ENCODE measurements around the gene PTH2R. TPM values are rescaled to one million over a fixed set of nuclear protein-coding genes. Genes with fewer than 3 reads are reported as not detected.

PTH2R gene
- total RNA-seq, 1 experiment from 2014 or later = 0.12 TPM

DNA sequence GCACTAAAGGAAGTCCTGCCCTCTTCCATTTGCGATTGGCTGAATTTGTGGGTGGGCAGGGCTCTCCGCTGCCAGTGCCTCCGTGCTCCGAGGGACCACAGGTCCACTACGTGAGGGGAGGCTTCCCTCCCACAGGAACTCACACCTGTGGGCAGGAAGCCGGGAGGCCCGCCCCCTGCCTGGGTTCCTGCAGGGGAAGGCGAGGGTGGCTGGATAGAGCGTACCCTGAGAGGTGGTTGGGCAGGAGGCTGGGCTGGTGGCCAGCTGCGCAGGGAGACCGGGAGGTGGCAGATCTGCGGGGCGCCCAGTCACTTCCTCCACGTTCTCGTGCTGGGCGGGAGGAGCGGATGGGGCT, 47.0 kb upstream of the PTH2R start (continued):
- no peak for TF ChIP-seq SP1 (IDR thresholded peaks at IDR 0.05; ENCODE audit: low read depth)

DNA sequence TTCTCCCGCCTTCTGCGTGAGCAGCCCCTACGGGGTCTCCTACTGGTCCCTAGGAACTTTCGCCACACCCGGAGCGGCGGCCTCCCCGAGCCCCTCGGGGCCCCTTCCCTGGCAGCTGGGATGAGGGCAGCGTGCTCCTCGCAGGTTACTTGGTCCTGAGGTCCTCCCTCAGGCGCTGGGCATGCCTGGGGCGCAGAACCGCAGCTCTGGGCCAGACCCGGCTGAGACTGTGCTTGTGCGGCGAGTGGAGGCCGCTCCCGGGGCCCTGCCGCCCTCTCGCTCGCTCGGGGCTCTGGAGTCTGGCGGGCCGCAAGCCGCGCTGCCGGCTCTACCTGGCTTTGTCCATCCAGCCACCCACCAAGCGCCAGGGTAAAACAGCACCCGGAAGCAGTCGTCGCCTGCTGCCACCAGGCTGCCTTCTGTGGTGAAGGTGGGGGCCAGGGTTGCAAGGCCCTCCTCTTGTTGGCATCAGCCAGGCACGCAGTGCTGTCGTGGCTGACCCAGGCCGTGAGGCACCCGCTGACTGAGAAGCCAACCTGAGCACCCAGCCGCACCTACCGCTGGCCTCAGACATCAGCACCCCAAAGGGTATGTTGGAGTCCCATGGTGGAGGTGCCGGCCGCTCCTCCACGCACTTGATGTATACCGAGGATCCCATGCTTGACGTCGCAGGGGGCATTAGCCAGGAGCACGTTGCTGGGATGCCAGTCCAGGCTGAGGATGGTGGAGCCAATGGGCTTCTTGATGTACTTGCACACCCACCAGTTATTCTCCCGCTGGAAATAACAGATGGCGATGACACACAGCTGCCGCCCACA, 46.1 kb upstream of the PTH2R start:
- intact Hi-C loops (cut with micrococcal nuclease) = no loop called here
- DNase-seq (ENCODE audit: low read depth, low spot score) (no peak), ATAC-seq (no peak)
- Histone ChIP-seq H3K27ac (ENCODE audit: low read depth, low read length) (no peak overlapping the region), H2AFZ (ENCODE audit: low read depth, low read length, poor library complexity, severe bottlenecking) (no peak overlapping the region), H3K9me2 (ENCODE audit: insufficient read depth) (no peaks in the 10 kb centered on the region), H3K4me3 (replicated peaks in 1 of 2; ENCODE audit: low read depth in 1 of 2, low read length in 2 of 2) (no peak overlapping the region), H3K9ac (ENCODE audit: low read length) (no peak overlapping the region), H3K27me3 (ENCODE audit: insufficient read depth, low read length) (no peaks in the 10 kb centered on the region), H4K20me1 (ENCODE audit: insufficient read depth) (no peaks in the 10 kb centered on the region), H3K9me3 (ENCODE audit: control insufficient read depth in 1 of 2, insufficient read depth in 1 of 2, low read depth in 1 of 2, low read length in 2 of 2) (no peaks in the 10 kb centered on the region), H3K4me1 (ENCODE audit: control insufficient read depth in 1 of 2, insufficient read depth in 2 of 2, low read length in 2 of 2) (0 out of 4 replicates have a peak, but pooled peaks cover 0 to 3% of the 10 kb centered on the region in 2 experiments), H3K79me2 (ENCODE audit: insufficient read depth, low read length) (no peaks in the 10 kb centered on the region), H3K36me3 (ENCODE audit: control insufficient read depth in 1 of 2, insufficient read depth in 2 of 2, low read length in 2 of 2) (0 out of 4 replicates have a peak, but pooled peaks cover under 1 to 3% of the 10 kb centered on the region in 2 experiments), H3K4me2 (ENCODE audit: low read length) (no peak overlapping the region)
- TF ChIP-seq, protein P1, sequence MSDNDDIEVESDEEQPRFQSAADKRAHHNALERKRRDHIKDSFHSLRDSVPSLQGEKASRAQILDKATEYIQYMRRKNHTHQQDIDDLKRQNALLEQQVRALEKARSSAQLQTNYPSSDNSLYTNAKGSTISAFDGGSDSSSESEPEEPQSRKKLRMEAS (IDR thresholded peaks at IDR 0.05) = no peak
- TF ChIP-seq YY1 (IDR thresholded peaks at IDR 0.05; ENCODE audit: extremely low read depth, insufficient replicate concordance, low read depth, low read length) (no peak), RAD21 (IDR thresholded peaks at IDR 0.05; ENCODE audit: low read depth) (no peak), CBX3 (IDR thresholded peaks at IDR 0.05; ENCODE audit: low read depth) (no peak), SP1 (IDR thresholded peaks at IDR 0.05; ENCODE audit: low read depth) (no peak), SRF (IDR thresholded peaks at IDR 0.05; ENCODE audit: low read depth) (no peak), SIN3A (IDR thresholded peaks at IDR 0.05; ENCODE audit: low read depth) (no peak), EZH2 (IDR thresholded peaks at IDR 0.05) (no peak), JUND (IDR thresholded peaks at IDR 0.05) (no peak), EZH2phosphoT487 (IDR thresholded peaks at IDR 0.05; ENCODE audit: borderline replicate concordance) (no peak), CEBPB (IDR thresholded peaks at IDR 0.05; ENCODE audit: low read depth) (no peak)
- TF ChIP-seq, protein P2, sequence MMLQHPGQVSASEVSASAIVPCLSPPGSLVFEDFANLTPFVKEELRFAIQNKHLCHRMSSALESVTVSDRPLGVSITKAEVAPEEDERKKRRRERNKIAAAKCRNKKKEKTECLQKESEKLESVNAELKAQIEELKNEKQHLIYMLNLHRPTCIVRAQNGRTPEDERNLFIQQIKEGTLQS (IDR thresholded peaks at IDR 0.05) = no peak
- ChIA-PET CTCF (no interaction called here), RAD21 (ENCODE audit: low non-redundant PET in 1 of 2, low total read pairs in 2 of 2, uncharacterized antibody in 2 of 2, unreplicated experiment in 2 of 2) (no interaction called here), POLR2A (no interaction called here)
- BruUV-seq (replicated peaks) = no TSS peak

Data from HCT116 (cell line).